Ramos (cell line): ENCODE measurements around the gene PNKP.

Experiments used
- in situ Hi-C: fragments of 300-500 bp; cut with MboI; formaldehyde crosslinking; loops from one replicate; pipeline ENCODE4 v1.14.3; 2022; ENCODE audit warnings: low sequenced_read_pairs; ENCODE audit not compliant: unreplicated experiment

The PNKP gene

GRCh38 chr19:49890349-49891311, 23.3 kb upstream of the PNKP start:
- in situ Hi-C loops, result no loop called here

DNA sequence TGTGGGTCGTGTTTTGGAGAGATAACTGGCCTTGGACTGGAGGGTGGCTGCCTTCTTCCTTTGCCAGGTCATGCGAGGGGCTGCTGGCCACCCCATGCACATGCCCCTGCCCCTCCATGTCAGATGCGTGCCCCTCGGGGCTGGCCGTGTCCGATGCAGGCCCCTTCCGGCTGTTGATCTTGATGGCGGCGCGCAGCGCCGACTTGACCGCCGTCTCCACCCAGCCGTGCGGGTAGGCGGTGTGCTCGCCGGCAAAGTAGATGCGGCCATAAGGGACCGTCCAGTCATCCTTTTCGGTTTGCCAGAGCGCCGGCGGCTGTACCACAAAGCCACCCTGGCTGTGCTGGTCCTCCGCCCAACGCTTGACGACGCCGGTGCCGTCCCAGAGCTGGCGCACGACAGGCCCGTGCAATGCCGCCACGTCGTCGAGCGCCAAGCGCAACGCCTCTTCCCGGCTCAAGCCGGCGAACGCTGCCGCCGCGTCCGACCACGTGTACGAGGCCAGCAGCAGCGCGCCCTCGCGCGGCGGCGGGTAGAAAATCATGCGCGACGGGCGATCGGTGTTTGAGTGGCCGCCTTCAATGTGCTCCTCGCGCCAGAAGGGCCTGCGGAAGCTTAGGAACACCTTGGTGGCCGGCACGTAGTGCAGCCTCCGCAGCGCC, 22.4 kb upstream of the PNKP start:
- in situ Hi-C loops, result no loop called here

GRCh38 chr19:49889038-49889686, 21.8 kb upstream of the PNKP start:
- in situ Hi-C loops, result no loop called here

DNA sequence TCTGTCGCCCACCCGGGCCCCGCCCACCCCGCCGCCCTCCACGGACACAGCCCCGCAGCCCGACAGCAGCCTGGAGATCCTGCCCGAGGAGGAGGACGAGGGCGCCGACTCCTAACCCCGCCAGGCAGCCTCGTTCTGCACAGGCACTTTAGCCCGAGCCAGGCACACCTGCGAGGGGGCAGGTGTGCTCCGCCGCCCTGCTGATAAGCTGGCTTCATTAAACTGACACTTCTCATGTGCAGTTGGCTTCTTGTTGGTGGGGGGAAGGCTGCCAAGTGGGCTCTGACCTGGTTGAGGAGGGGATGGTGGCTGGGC, 21.1 kb upstream of the PNKP start:
- in situ Hi-C loops, result no loop called here

GRCh38 chr19:49887665-49888509, 20.5 kb upstream of the PNKP start:
- in situ Hi-C loops, result no loop called here

DNA sequence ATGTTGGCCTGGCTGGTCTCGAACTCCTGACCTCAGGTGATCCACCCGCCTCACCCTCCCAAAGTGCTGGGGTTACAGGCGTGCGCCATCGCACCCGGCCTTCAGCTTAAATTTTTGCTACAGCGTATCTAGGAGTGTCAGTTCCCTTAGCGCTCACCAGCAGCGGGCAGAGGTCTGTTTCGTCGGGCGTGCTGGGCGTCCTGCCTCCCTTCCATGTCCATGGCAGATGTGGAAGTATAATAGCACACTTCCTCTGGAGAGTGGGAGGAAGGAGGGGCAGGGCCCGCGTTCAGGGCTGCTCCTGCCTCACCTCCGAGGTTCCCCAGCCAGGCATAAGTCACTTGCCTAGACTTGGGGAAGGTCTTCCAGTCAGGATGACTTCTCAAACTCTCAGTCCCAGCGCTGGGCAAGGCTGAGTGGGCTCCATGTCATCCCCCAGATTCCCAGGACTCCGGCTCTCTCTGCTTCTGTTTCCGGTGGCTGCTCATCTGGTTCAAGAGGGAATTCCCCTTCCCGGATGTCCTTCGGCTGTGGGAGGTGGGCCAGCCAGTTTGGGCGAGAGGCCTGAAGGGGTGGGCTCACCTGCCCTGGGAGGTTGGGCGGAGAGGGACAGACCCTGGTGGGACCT, 19.8 kb upstream of the PNKP start:
- in situ Hi-C loops, result no loop called here

DNA sequence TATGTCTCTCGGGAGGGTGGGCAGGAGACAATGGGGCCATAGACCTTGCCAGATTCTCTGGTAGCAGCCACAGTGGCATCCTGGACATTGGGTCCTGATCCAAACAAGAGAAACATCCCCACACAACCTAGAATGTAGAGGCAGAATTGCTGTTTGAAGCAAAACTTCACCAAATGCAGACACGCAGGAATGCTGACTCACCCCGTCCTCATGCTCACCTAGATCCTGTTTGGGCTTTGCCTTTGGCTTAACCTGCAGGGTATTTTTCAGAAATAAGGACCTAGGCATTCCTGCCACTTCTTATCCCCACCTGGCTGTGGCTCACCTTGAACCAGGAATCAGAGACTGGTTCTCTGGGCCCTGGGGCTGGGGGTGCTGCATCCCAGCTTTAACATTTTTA, 17.4 kb upstream of the PNKP start:
- in situ Hi-C loops, result no loop called here

- in situ Hi-C loops, result no loop called here
Observed at GRCh38 chr19:49884109-49884508, 16.7 kb upstream of the PNKP start.

DNA sequence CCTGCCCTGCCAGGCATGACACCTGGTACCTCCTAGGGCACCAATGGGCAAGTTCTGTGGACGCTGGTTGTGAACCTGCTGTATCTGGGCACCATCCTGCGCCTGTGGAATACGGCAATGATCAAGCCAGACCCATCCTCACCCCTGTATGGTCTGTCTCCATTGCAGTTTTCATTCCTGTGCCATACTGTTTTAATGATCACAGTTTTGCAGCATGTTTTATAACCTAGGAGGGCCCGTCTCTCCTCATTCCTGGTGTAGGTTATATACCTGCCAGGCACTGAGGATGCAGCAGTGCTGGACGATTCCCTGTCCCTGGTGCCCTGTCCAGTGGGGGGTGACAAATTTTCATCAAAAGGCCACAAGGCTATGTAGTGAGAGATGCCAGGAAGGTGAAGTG, 15.7 kb upstream of the PNKP start:
- in situ Hi-C loops, result no loop called here

GRCh38 chr19:49882643-49883042, 15.3 kb upstream of the PNKP start:
- in situ Hi-C loops, result no loop called here

GRCh38 chr19:49881672-49882394, 14.5 kb upstream of the PNKP start:
- in situ Hi-C loops, result no loop called here

GRCh38 chr19:49881186-49881585, 13.8 kb upstream of the PNKP start:
- in situ Hi-C loops, result no loop called here

DNA sequence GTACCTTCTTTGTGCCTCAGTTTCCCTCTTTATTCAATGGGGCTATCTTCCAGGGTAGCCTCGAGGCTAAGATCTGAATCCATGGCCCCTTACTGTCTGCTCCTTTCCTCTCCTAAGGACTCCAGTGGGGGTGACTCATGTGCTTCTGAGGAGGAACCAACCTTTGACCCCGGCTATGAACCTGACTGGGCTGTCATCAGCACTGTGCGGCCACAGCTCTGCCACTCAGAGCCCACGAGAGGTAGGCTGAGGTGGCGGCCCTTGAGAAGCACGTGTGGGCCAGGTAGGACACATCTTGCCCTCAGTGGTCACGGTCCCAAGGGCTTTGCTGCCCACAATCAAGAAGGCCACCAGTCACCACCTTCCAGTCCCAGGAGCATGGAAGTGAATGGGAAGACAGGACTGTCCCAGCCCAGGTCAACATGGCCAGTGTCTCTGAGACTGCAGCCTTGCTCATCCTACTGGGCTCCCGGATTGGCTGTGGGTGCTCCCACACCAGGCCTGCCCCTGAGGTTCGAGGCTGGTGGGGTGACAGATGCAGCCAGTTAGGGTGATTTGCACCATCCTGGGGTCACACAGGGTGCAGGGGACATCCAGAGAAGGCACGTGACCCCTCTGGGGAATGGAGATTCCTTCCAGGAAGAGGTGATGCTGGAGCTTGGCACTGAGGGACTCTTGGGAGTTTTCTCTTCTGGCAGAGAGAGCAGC, 12.9 kb upstream of the PNKP start:
- in situ Hi-C loops, result no loop called here

GRCh38 chr19:49879243-49879963, 12.0 kb upstream of the PNKP start:
- in situ Hi-C loops, result no loop called here

DNA sequence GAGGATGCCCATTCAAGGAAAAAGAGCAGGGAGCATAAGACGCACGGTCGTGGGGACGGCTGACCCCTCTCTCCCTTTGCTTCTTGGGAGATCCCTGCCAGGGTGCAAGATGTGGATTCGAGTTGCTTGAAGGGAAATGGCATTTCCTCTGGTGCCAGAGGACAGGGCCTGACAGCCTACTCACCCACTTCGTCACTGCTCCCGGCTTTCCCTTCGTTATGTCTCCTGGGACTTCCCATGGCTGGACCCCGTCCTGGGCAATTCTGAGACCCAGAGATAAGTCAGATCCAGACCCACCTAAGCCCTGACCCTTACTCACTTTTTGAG, 11.3 kb upstream of the PNKP start:
- in situ Hi-C loops, result no loop called here

GRCh38 chr19:49877879-49878743, 10.7 kb upstream of the PNKP start:
- in situ Hi-C loops, result no loop called here
